Activated CD8-positive, alpha-beta T cell treated with anti-CD3 and anti-CD28 coated beads for 36 hours (primary cell): Measurements from ENCODE around the gene HEATR3. TPM values are rescaled to one million over a fixed set of nuclear protein-coding genes. Genes with fewer than 3 reads are reported as not detected.

Experiments used
- ATAC-seq: fragments of 200-7000 bp; cut with Tn5 transposase; one replicate; pipeline ENCODE4 v1.10.0; 2021; ENCODE audit warnings: mild to moderate bottlenecking, moderate library complexity
- CTCF ChIA-PET: fragments of 350-600 bp; sonication (Branson Sonifier 250); formaldehyde crosslinking; loops from one replicate; lab custom pipeline; 2021; ENCODE audit warnings: antibody characterized with exemption; lab: Charles Lee
- POLR2A ChIA-PET: fragments of 350-600 bp; sonication (Branson Sonifier 250); formaldehyde crosslinking; loops from one replicate; lab custom pipeline; 2021; ENCODE audit warnings: antibody characterized with exemption; lab: Charles Lee
- DNase-seq: peaks from one replicate; pipeline ENCODE4 v3.0.0-alpha.2; 2020
- H3K27ac Mint-ChIP-seq: one replicate; pipeline ENCODE4 v1.8.0; 2021; ENCODE audit warnings: mild to moderate bottlenecking, mixed read lengths
- H3K27me3 Mint-ChIP-seq: one replicate; pipeline ENCODE4 v1.8.0; 2021; ENCODE audit warnings: mixed read lengths
- H3K36me3 Mint-ChIP-seq: one replicate; pipeline ENCODE4 v1.8.0; 2021; ENCODE audit warnings: low read depth, mixed read lengths
- H3K4me1 Mint-ChIP-seq: one replicate; pipeline ENCODE4 v1.8.0; 2021; ENCODE audit warnings: low read depth, mixed read lengths
- H3K4me3 Mint-ChIP-seq: one replicate; pipeline ENCODE4 v1.8.0; 2021; ENCODE audit warnings: mild to moderate bottlenecking, moderate library complexity, mixed read lengths
- H3K9me3 Mint-ChIP-seq: one replicate; pipeline ENCODE4 v1.8.0; 2021; ENCODE audit warnings: mixed read lengths
- CTCF ChIP-seq: fragments of 200-600 bp; IDR thresholded peaks from one replicate; pipeline ENCODE4 v1.8.0; 2022; ENCODE audit warnings: antibody characterized with exemption, mild to moderate bottlenecking
- intact Hi-C: fragments of 100-400 bp; cut with micrococcal nuclease; formaldehyde crosslinking; loops from one replicate; pipeline ENCODE4 v1.10.0; 2022
- total RNA-seq, 2 experiments: library from RNA; stranded (reverse); gene quantifications; one replicate each; pipeline ENCODE4 v1.2.3, GENCODE V29; 2021

Gene HEATR3
- total RNA-seq, 2 experiments from 2014 or later = 23.6 to 29.6 TPM

GRCh38 chr16:50151322-50151721 is 85.6 kb downstream of the HEATR3 start:
- ATAC-seq = no peak
- DNase-seq = no peak
- POLR2A ChIA-PET = interaction anchor here (0.7 to 1.8 kb wide), 7 partner anchors 10 to 124 kb away, joined by 3 to 7 read pairs (median 3); no protein-coding TSS in a partner anchor
- peaks cover 12% of the 10 kb centered on the region for H3K36me3 Mint-ChIP-seq
- no peak overlapping the region for H3K4me3 Mint-ChIP-seq
- intact Hi-C loops = loop anchor here (10.0 kb wide), 2 partner anchors 53 to 87 kb away; partner anchors contain the start of gene HEATR3
- no peak overlapping the region for H3K27ac Mint-ChIP-seq
- H3K4me1 Mint-ChIP-seq = peaks cover 24% of the 10 kb centered on the region
- CTCF ChIA-PET = interaction anchor here (0.7 to 2.2 kb wide), 11 partner anchors 10 to 126 kb away, joined by 3 to 11 read pairs (median 4); partner anchors contain the start of genes CNEP1R1 and HEATR3
- no peaks in the 10 kb centered on the region for H3K9me3 Mint-ChIP-seq
- no peaks in the 10 kb centered on the region for H3K27me3 Mint-ChIP-seq
- TF ChIP-seq CTCF = no peak

- peak overlapping the region; percentile 98 for H3K27ac Mint-ChIP-seq
- H3K4me1 Mint-ChIP-seq = peaks cover 26% of the 10 kb centered on the region
- intact Hi-C loops = loop anchor here (10.0 kb wide), 2 partner anchors 53 to 87 kb away; partner anchors contain the start of gene HEATR3
- POLR2A ChIA-PET = interaction anchor here (0.6 to 1.8 kb wide), 10 partner anchors 10 to 126 kb away, joined by 3 to 7 read pairs (median 4); partner anchors contain the start of gene CNEP1R1
- no peaks in the 10 kb centered on the region for H3K27me3 Mint-ChIP-seq
- no peak for ATAC-seq
- DNase-seq = peak; percentile 35
- TF ChIP-seq CTCF = no peak
- peaks cover 12% of the 10 kb centered on the region for H3K36me3 Mint-ChIP-seq
- no peaks in the 10 kb centered on the region for H3K9me3 Mint-ChIP-seq
- peak overlapping the region; percentile 82 for H3K4me3 Mint-ChIP-seq
- CTCF ChIA-PET = interaction anchor here (1.2 to 2.2 kb wide), 10 partner anchors 10 to 126 kb away, joined by 3 to 11 read pairs (median 4); partner anchors contain the start of genes CNEP1R1 and HEATR3
These were observed 86.0 kb downstream of the HEATR3 start for GRCh38 chr16:50151756-50152155.

GRCh38 chr16:50152351-50152806 is 86.6 kb downstream of the HEATR3 start:
- H3K36me3 Mint-ChIP-seq = peaks cover 17% of the 10 kb centered on the region
- intact Hi-C loops = loop anchor here (10.0 kb wide), 2 partner anchors 52 to 88 kb away; partner anchors contain the start of gene HEATR3
- ChIA-PET CTCF (interaction anchor here (1.3 to 2.2 kb wide), 9 partner anchors 9 to 127 kb away, joined by 3 to 11 read pairs (median 5); partner anchors contain the start of genes CNEP1R1 and HEATR3), POLR2A (interaction anchor here (0.6 to 1.8 kb wide), 14 partner anchors 9 to 175 kb away, joined by 3 to 7 read pairs (median 3); partner anchors contain the start of gene CNEP1R1)
- no peak for TF ChIP-seq CTCF
- H3K27me3 Mint-ChIP-seq = no peaks in the 10 kb centered on the region
- H3K27ac Mint-ChIP-seq = peak overlapping the region; percentile 98
- DNase-seq = peak; percentile 90
- no peaks in the 10 kb centered on the region for H3K9me3 Mint-ChIP-seq
- peak; percentile 62 for ATAC-seq
- H3K4me3 Mint-ChIP-seq = peak overlapping the region; percentile 82
- H3K4me1 Mint-ChIP-seq = peaks cover 32% of the 10 kb centered on the region

GRCh38 chr16:50152807-50153595 is 87.2 kb downstream of the HEATR3 start, which contains the start of gene TENT4B:
TSS of gene TENT4B (plus strand) at chr16:50153306. CDS start at chr16:50153622, 316 bp downstream.
- Mint-ChIP-seq H3K36me3 (peaks cover 17% of the 10 kb centered on the region), H3K9me3 (no peaks in the 10 kb centered on the region), H3K27me3 (no peaks in the 10 kb centered on the region), H3K27ac (peak within 1 kb of the TSS; percentile 98), H3K4me3 (peak within 1 kb of the TSS; percentile 83), H3K4me1 (peaks cover 32% of the 10 kb centered on the region)
- DNase-seq (peak; percentile 86), ATAC-seq (peak; percentile 79)
- no peak for TF ChIP-seq CTCF
- intact Hi-C loops = loop anchor here (10.0 kb wide), 2 partner anchors 52 to 88 kb away; partner anchors contain the start of gene HEATR3
- ChIA-PET POLR2A (interaction anchor here (0.6 to 1.8 kb wide), 8 partner anchors 8 to 175 kb away, joined by 3 to 7 read pairs (median 3); partner anchors contain the start of gene CNEP1R1), CTCF (interaction anchor here (1.3 to 2.2 kb wide), 6 partner anchors 13 to 128 kb away, joined by 3 to 10 read pairs (median 5); partner anchors contain the start of gene CNEP1R1)
